ENCODE measurements around the gene CEP170B. TPM values are rescaled to one million over a fixed set of nuclear protein-coding genes. Genes with fewer than 3 reads are reported as not detected.

CEP170B gene
- total and polyA plus RNA-seq, 9 of the 15 experiments (the other 6 are each of a cell fraction or from before 2014, with no cell fraction given) = 0.01 to 10.2 (median 2.2) TPM

DNA sequence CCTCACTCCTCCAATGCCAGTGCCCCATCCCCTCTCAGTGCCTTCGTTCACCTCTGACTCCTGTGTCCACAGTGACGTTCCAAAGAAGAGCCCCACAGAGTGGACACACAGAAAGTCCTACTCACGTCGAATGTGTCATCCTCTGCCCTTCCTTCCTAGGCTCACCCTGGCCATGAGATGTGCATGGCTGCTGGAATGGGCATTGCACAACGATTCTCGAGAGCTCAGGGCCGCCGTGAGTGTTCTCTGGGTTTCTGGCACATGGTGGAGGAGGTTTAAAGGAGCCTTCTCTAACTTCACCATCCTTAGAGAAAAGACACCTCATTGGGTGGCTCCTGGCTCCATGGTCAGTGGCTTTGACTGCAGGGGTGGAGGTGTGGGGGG, 12.8 kb upstream of the CEP170B start:
- intact Hi-C loops (cut with micrococcal nuclease) (no loop called here), in situ Hi-C loops (cut with MboI) (no loop called here)
- FAIRE-seq (no peak), ATAC-seq (no peak), DNase-seq (ENCODE audit: extremely low read depth in 1 of 4, low spot score in 3 of 4) (peak in 1 of 4 experiments; percentile 5)
- H3K36me3 ChIP-seq (ENCODE audit: control insufficient read depth, insufficient read depth, low read length) = no peaks in the 10 kb centered on the region
- ChIA-PET CTCF (ENCODE audit: low intra/inter-chr PET ratio) (no interaction called here), POLR2A (no interaction called here)
- no TSS peak for BruUV-seq (replicated peaks)
- no peaks in the 10 kb centered on the region for H3K9me1 ChIP-seq (ENCODE audit: control insufficient read depth, insufficient read depth, low read length)
- H3K27me3 ChIP-seq (ENCODE audit: control insufficient read depth in 2 of 2, insufficient read depth in 2 of 2, low read length in 2 of 2) = peaks cover 6 to 40% of the 10 kb centered on the region in 2 experiments; a peak in 4 of 5 replicates
- no peak overlapping the region for H2AFZ ChIP-seq (ENCODE audit: low read depth, low read length)
- no peak overlapping the region for H3K4me2 ChIP-seq (ENCODE audit: insufficient read depth, low read length)
- no peak overlapping the region for H3K27ac ChIP-seq (ENCODE audit: extremely low read depth, low read depth, low read length)
- no peaks in the 10 kb centered on the region for H3K79me2 ChIP-seq (ENCODE audit: control insufficient read depth, insufficient read depth, low read length)
- TF ChIP-seq ZSCAN32 (CRISPR knock-in tag; IDR thresholded peaks at IDR 0.05) = no peak
- TF ChIP-seq KDM2B (CRISPR knock-in tag; IDR thresholded peaks at IDR 0.05) = no peak
- no peak for TF ChIP-seq SMARCE1 (IDR thresholded peaks at IDR 0.05)
- H4K20me1 ChIP-seq (replicated peaks; ENCODE audit: control insufficient read depth, insufficient read depth, low read length) = no peaks in the 10 kb centered on the region
- no peak overlapping the region for H3K9ac ChIP-seq (ENCODE audit: insufficient read depth in 1 of 2, low read depth in 2 of 2, low read length in 2 of 2)
- H3K4me3 ChIP-seq = no peak overlapping the region
- H3K4me1 ChIP-seq (replicated peaks in 1 of 2; ENCODE audit: control insufficient read depth in 2 of 2, insufficient read depth in 2 of 2, low read length in 2 of 2) = peaks cover 0 to 6% of the 10 kb centered on the region in 2 experiments; a peak in 2 of 5 replicates
- WGBS (ENCODE audit: insufficient coverage, low coverage, missing lambda C conversion rate) = 2% methylated on average over 8 of the region's 8 CpGs
- no peaks in the 10 kb centered on the region for H3K9me3 ChIP-seq (replicated peaks; ENCODE audit: control insufficient read depth, insufficient read depth, low read depth, low read length)

DNA sequence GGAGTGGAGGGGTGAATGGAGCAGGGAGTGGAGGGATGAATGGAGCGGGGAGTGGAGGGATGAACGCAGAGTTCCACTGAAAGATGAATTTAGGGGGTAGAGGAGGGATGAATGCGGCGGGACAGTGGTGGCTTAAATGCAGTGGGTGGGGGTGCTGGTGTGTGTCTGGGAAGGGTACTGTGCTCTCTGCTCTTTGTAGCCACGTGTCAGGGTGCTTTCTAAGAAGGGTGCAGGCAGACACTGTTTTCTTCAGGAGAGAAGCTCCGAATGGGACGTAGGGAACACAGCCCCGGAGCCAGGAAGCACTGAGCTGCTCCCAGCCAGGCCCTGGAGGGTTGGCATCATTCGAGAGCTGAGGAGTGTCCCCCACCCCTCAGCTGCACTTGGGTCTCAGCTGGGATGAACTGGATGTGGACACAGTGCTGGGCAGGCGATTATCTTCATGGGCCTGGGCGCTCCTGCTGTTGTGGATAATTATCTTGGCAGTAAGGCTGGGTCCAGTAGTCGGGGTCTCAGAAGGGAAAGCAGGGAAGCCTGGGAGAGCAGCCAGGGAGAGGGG, 9.5 kb upstream of the CEP170B start:
- Histone ChIP-seq H3K9ac (ENCODE audit: insufficient read depth in 1 of 2, low read depth in 2 of 2, low read length in 2 of 2) (no peak overlapping the region), H3K4me2 (ENCODE audit: insufficient read depth, low read length) (no peak overlapping the region), H3K4me1 (replicated peaks in 1 of 2; ENCODE audit: control insufficient read depth in 2 of 2, insufficient read depth in 2 of 2, low read length in 2 of 2) (peaks cover 0 to 6% of the 10 kb centered on the region in 2 experiments; a peak in 2 of 5 replicates), H2AFZ (ENCODE audit: low read depth, low read length) (no peak overlapping the region), H3K27me3 (ENCODE audit: control insufficient read depth in 2 of 2, insufficient read depth in 2 of 2, low read length in 2 of 2) (peaks cover 4 to 26% of the 10 kb centered on the region in 2 experiments; a peak in 3 of 5 replicates), H3K36me3 (ENCODE audit: control insufficient read depth, insufficient read depth, low read length) (no peaks in the 10 kb centered on the region), H3K9me1 (ENCODE audit: control insufficient read depth, insufficient read depth, low read length) (no peaks in the 10 kb centered on the region), H3K4me3 (no peak overlapping the region), H4K20me1 (replicated peaks; ENCODE audit: control insufficient read depth, insufficient read depth, low read length) (no peaks in the 10 kb centered on the region), H3K79me2 (ENCODE audit: control insufficient read depth, insufficient read depth, low read length) (no peaks in the 10 kb centered on the region), H3K27ac (ENCODE audit: extremely low read depth, low read depth, low read length) (no peak overlapping the region), H3K9me3 (replicated peaks; ENCODE audit: control insufficient read depth, insufficient read depth, low read depth, low read length) (no peaks in the 10 kb centered on the region)
- POLR2A ChIA-PET = interaction anchor here (0.6 to 1.2 kb wide), 2 partner anchors 11 to 41 kb away, joined by 3 read pairs; no protein-coding TSS in a partner anchor
- no TSS peak for BruUV-seq (replicated peaks)
- intact Hi-C loops (cut with micrococcal nuclease) (no loop called here), in situ Hi-C loops (cut with MboI) (no loop called here)
- CTCF ChIA-PET (ENCODE audit: low intra/inter-chr PET ratio) = no interaction called here
- no peak for FAIRE-seq
- peak; percentile 27; the same call in 2 of the 3 replicates for ATAC-seq
- WGBS (ENCODE audit: insufficient coverage, low coverage, missing lambda C conversion rate) = 8% methylated on average over 6 of the region's 12 CpGs
- no peak for DNase-seq (ENCODE audit: extremely low read depth in 1 of 4, low spot score in 3 of 4)
- TF ChIP-seq, protein P1, sequence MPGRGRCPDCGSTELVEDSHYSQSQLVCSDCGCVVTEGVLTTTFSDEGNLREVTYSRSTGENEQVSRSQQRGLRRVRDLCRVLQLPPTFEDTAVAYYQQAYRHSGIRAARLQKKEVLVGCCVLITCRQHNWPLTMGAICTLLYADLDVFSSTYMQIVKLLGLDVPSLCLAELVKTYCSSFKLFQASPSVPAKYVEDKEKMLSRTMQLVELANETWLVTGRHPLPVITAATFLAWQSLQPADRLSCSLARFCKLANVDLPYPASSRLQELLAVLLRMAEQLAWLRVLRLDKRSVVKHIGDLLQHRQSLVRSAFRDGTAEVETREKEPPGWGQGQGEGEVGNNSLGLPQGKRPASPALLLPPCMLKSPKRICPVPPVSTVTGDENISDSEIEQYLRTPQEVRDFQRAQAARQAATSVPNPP (IDR thresholded peaks at IDR 0.05; ENCODE audit: borderline replicate concordance, insufficient read depth, insufficient read length) = no peak
- TF ChIP-seq, protein P2, sequence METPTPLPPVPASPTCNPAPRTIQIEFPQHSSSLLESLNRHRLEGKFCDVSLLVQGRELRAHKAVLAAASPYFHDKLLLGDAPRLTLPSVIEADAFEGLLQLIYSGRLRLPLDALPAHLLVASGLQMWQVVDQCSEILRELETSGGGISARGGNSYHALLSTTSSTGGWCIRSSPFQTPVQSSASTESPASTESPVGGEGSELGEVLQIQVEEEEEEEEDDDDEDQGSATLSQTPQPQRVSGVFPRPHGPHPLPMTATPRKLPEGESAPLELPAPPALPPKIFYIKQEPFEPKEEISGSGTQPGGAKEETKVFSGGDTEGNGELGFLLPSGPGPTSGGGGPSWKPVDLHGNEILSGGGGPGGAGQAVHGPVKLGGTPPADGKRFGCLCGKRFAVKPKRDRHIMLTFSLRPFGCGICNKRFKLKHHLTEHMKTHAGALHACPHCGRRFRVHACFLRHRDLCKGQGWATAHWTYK (CRISPR knock-in tag; IDR thresholded peaks at IDR 0.05) = no peak
- TF ChIP-seq EGR1 (conservative IDR thresholded peaks at IDR 0.05) (no peak), KDM4B (IDR thresholded peaks at IDR 0.05; ENCODE audit: borderline replicate concordance in 2 of 2, low read depth in 1 of 2) (no peak), MLLT1 (IDR thresholded peaks at IDR 0.05) (no peak), GABPA (tag; conservative IDR thresholded peaks at IDR 0.05; ENCODE audit: low read depth) (no peak), DDX20 (tag; IDR thresholded peaks at IDR 0.05; ENCODE audit: low read depth) (no peak), SRSF1 (IDR thresholded peaks at IDR 0.05; ENCODE audit: low read depth, low read length) (no peak)

All from K562 (cell line).